CD4-positive, alpha-beta T cell treated with Interleukin-21 for 1 hour (primary cell): ENCODE data around the gene FGD2.
"Not testable (repeated sequence)": the region's sequence is repeated elsewhere in the genome, so short reads cannot be mapped to it uniquely, and the experiment has no call there.

Experiments
- DNase-seq: peaks from one replicate; pipeline ENCODE4 v3.0.0-alpha.2; 2020

FGD2 gene

DNA sequence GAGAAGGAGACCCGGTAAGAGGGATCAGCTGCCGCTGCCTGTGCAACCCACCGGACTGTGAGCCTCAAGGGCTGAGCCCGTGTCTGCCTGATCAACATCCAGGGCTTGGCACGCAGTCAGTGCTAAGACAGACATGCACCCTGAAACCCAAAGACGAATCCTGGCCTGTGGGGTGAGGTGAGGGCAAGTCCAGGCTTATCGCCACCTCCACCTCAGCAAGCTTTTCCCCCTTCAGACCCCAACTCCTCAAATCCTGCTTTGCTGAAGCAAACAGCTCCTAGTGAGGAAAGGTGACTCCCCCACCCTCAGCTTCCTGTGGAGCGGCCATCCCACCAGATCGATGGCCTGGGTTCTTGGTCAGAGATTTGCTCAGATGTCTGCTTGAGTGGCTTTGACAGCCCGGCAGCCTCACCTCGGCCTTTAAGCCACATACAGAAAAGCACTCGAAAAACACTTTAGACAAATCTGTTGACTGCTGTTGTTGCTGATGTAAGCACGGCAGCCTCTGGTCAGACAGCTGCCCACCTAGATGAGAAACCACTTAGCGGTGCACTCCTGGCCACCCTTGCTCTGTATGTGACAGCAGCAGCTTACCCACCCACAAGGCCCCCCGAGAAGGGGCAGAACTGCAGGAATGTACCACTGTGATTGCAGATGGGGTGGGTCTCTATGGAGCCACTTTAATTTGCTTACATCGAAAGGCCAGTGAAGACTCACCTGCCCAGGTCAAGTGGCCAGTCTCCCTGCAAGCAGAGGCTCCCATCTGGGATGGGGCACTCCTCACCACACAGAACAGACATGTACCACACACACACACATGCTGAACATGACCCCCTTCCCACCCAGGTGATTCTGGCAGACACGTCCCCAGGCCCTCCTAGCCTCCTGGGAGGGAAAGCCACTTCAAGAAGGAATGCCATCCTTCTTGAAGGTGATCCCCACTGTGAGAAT is 34.3 kb upstream of the FGD2 start:
- no peak for DNase-seq

GRCh38 chr6:36971921-36972673 is 33.4 kb upstream of the FGD2 start:
- DNase-seq = no peak

DNA sequence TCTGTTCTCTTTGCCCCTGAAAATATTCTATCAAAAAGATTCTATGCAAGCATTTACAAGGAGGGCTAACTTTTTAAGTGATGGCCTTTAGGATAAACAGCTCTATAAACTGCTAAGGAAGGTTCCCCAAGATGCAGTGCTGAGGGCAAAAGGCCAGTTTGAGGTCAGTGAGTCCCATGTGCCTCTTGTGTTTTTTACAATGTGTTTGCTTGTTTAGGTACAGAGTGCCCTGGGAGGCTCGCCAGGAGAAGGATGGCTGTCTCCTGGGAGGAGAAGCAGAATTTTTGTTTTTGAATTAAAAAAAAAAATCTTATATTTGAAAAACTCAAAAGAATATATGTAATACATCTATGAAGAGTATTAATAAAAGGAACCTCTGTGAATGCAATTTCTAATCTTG is 32.3 kb upstream of the FGD2 start:
- DNase-seq = no peak

GRCh38 chr6:36973647-36974046 is 31.8 kb upstream of the FGD2 start:
- no peak for DNase-seq

DNA sequence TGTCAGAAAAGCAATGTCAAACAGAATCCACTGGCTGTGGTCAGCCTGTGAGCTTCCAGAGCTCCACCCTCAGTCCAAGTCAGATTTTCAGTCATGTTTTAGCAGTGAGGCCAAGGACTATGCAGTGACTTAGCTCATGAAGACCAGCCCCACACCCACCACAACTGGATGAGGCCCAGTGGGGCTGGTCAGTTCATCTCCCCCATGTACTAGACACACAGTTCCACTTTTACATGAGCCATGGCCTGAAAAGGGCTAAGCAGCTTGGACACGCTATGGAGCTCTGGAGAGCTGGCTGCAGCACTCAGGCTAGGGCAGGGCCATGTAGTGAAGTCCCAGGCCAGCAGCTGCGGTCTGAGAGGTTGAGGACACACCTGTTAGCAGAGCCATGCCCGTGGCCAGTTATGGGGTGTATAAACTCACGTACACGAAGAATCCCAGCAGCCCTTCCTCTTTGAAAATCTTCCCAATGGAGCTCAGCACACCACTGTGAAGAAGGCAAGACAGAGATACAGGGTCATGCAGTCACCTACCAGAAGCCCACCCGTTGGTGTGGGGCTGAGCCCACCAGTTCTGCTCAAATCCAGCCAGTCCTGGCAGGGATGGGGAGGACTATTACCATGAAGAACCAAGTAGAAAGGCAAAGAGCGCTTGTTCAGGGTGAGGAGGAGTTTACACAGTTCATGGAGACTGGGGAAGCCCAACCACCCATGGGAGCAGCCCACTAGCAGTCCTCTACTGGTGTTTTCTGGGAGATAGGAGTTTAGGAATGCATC is 30.0 kb upstream of the FGD2 start:
- DNase-seq = no peak

GRCh38 chr6:36976007-36976264 is 29.5 kb upstream of the FGD2 start:
- DNase-seq = no peak

DNA sequence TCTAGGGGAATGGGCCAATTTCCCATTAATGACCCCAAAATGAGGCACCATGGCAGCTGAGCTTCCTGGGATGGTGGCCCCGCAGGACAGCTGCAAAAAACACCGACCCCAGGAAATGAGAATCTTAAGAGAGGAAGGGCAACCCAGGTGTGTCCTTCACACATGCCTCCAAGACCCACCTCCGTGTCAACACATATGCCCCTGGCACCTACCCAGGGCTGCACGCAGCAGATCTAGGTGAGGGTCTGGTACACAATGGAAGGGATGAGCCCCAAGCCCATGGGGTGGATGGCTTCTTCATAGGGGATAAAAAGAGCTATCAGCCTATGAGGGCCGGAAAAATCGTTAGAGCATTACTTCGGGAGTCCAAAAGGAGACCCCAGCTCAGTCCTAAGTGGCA is 28.9 kb upstream of the FGD2 start:
- DNase-seq = no peak

GRCh38 chr6:36976931-36977330 is 28.5 kb upstream of the FGD2 start:
- no peak for DNase-seq

- DNase-seq = no peak
These were observed 27.9 kb upstream of the FGD2 start for GRCh38 chr6:36977470-36977941.

- DNase-seq = no peak
These were observed 26.8 kb upstream of the FGD2 start for GRCh38 chr6:36978421-36979346.

DNA sequence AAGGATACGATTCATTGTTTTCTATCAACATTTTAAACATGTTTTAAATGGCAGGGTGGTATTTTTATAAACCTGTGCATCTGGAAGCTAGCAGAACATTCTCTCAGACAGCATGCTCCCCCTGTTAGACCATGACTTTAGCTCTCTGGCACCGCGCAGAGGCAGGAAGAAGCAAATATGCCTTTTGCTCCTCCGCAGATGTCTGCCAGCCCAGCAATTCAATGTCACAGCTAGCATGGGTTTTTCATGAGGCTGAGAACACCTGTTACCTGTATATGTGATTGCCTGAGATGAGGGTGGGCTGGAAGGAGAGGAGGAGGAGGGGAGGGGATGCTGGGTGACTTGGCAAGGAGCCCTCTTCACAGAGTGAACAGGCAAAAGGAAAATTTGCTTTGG is 26.1 kb upstream of the FGD2 start:
- peak; percentile 55 for DNase-seq

- DNase-seq = no peak
These were observed 25.3 kb upstream of the FGD2 start for GRCh38 chr6:36980129-36980528.

DNA sequence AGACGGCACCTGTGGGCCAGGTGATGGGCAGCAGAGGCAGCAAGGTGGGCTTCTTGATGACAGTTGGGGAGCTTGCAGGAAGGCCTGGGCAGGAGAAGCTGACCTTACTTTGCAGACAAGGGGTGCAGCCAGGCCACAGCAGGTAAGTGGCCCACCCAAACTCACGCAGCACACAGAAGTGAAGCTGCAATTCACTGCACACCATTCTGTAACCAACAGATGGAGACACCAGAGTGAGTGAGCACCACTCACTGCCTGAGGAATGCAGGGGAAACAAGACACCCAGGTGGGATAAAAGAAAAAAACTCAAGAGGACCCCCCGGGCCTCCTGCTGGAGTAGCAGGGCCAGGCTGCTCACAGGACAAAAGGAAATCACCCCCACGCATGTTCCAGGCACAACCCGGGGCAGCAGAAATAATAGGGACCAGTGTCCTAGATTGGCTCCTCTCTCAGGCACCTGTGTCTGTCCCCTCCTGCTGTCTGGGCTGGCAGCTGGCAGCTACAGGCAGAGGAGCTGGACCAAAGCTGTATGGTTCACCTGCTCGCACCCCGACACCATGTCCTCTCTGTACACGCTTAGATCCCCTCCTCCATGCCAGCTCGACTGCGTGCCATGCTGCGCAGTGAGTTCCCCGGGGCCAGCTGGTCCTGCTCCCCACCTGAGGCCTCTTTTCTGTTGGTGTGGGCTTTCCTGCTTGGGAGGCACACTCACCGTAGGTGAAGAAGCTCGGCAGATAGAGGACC is 24.4 kb upstream of the FGD2 start:
- DNase-seq = no peak

DNA sequence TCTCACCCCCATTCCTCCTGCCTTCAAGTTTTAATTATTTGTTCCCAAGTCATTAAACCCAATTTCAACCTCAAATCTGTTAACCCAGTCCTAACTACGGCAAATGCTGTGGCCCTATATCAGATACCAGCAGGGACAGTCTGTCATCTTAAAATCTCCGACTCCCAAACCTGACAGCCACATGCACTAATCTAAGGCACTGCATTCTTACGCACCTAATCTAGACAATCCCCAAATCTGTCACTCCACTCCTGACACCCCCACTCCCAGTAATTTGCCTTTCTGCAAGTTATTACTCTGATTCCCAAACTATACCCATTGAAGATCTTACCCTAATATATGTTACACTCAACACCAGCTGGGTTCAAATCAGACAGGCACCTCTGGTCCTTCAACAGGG is 21.9 kb upstream of the FGD2 start:
- no peak for DNase-seq

- peak; percentile 81 for DNase-seq
These were observed 20.7 kb upstream of the FGD2 start for GRCh38 chr6:36984581-36985416.

GRCh38 chr6:36985417-36985807 is 20.0 kb upstream of the FGD2 start:
- no peak for DNase-seq

GRCh38 chr6:36985808-36986703 is 19.4 kb upstream of the FGD2 start, which contains the start of gene MTCH1:
TSS of gene MTCH1 (minus strand) at chr6:36986196. CDS start at chr6:36986173, 23 bp downstream.
- DNase-seq = peak; percentile 89

DNA sequence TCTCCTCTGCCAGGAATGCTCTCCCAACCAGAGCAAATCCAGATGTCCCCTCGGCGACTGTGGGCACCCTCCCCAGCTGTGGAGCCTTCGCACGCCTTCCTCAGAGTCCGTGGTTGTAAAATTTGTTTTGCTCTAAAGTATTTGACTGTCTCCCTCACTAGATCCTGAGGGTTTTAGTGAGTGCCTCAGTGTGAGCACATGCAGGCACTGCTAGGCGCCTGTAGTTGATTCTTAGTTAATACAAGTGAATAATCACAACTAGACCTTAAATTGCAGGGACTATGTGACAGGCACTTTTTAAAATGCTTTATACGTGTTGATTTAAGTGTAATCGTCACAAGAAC is 18.8 kb upstream of the FGD2 start:
- DNase-seq = no peak

- no peak for DNase-seq
These were observed 16.2 kb upstream of the FGD2 start for GRCh38 chr6:36989264-36989663.

- not testable (repeated sequence) for DNase-seq
These were observed 15.1 kb upstream of the FGD2 start for GRCh38 chr6:36990401-36990800.
